Measurements from ENCODE around the gene ECD. TPM values are rescaled to one million over a fixed set of nuclear protein-coding genes. Genes with fewer than 3 reads are reported as not detected.
A peak's percentile ranks its signal among the peaks of the same experiment; 100 is the strongest.

ECD gene
- total and polyA plus RNA-seq, 10 of the 15 experiments (the other 5 are each of a cell fraction or from before 2014, with no cell fraction given), result 27.3 to 61.6 (median 44.0) TPM

DNA sequence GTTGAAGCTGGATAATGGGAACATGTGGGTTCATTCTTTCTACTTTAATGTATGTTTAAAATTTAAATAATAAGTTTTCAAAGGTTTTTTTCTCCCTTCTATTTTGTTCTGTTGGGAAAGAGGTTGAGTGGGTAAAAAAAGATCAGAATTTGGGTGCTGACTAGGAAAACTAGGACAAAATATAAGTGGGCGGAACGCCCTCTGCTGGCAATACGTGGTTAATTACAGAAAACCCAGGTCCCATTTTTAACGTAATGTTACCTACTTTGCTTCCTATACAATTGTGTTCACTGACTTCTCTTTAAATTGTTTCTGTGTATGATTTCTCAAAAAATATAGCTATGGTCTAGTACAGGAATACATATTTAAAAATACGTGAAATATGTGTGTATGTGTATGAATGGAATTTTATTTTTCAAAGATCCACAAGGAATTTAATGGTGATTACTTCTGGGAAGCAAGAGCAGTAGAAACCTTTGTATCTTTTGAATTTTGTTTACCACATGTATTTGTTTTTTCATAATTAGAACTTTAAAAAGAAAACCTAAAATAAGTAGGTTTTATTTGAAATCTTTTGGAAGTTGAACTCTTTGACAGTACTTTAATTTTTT, 8.7 kb downstream of the ECD start (continued):
- TF ChIP-seq, protein P1, sequence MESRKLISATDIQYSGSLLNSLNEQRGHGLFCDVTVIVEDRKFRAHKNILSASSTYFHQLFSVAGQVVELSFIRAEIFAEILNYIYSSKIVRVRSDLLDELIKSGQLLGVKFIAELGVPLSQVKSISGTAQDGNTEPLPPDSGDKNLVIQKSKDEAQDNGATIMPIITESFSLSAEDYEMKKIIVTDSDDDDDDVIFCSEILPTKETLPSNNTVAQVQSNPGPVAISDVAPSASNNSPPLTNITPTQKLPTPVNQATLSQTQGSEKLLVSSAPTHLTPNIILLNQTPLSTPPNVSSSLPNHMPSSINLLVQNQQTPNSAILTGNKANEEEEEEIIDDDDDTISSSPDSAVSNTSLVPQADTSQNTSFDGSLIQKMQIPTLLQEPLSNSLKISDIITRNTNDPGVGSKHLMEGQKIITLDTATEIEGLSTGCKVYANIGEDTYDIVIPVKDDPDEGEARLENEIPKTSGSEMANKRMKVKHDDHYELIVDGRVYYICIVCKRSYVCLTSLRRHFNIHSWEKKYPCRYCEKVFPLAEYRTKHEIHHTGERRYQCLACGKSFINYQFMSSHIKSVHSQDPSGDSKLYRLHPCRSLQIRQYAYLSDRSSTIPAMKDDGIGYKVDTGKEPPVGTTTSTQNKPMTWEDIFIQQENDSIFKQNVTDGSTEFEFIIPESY (IDR thresholded peaks at IDR 0.05), result no peak
- TF ChIP-seq ESRRA (IDR thresholded peaks at IDR 0.05; ENCODE audit: low read length), result no peak

DNA sequence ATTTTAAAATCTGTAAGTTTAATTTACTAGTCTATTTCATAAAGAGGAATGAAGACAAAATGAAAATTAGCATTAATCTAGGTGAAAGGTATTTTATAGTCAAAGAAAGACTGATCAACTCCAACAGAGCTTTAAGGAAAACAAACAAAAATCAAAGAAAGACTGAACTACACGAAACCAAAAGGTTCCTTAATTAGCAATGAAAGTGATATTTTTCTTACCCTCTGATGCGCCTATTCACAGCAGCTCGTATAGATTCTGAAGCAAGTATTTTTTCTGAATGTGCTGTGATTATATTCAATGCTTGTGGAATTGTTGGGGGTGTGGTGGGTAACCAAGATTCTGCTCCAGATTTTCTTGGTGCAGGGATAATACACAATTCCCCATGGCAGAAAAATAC, 11.8 kb downstream of the ECD start:
- FAIRE-seq (no peak), DNase-seq (ENCODE audit: low read depth, low spot score) (no peak), ATAC-seq (no peak)
- H3K4me1 ChIP-seq (ENCODE audit: control insufficient read depth, insufficient read depth, low read length), result no peaks in the 10 kb centered on the region
- no peaks in the 10 kb centered on the region; the same call in 2 of the 3 replicates for H3K9me3 ChIP-seq (replicated peaks; ENCODE audit: control insufficient read depth, insufficient read depth, low read length)
- CTCF ChIA-PET, result interaction anchor here (0.6 to 5.3 kb wide), 3 partner anchors 60 to 101 kb away, joined by 3 to 110 read pairs (median 4); partner anchors contain the start of gene P4HA1
- TF ChIP-seq MEF2A (IDR thresholded peaks at IDR 0.05; ENCODE audit: insufficient read depth, low read depth, low read length), result 0 out of 2 replicates have a peak, but pooled peaks have one; percentile 51
- TF ChIP-seq HDAC2 (IDR thresholded peaks at IDR 0.05), result no peak
- no peak for TF ChIP-seq RAD51 (IDR thresholded peaks at IDR 0.05)
- TF ChIP-seq, protein P2, sequence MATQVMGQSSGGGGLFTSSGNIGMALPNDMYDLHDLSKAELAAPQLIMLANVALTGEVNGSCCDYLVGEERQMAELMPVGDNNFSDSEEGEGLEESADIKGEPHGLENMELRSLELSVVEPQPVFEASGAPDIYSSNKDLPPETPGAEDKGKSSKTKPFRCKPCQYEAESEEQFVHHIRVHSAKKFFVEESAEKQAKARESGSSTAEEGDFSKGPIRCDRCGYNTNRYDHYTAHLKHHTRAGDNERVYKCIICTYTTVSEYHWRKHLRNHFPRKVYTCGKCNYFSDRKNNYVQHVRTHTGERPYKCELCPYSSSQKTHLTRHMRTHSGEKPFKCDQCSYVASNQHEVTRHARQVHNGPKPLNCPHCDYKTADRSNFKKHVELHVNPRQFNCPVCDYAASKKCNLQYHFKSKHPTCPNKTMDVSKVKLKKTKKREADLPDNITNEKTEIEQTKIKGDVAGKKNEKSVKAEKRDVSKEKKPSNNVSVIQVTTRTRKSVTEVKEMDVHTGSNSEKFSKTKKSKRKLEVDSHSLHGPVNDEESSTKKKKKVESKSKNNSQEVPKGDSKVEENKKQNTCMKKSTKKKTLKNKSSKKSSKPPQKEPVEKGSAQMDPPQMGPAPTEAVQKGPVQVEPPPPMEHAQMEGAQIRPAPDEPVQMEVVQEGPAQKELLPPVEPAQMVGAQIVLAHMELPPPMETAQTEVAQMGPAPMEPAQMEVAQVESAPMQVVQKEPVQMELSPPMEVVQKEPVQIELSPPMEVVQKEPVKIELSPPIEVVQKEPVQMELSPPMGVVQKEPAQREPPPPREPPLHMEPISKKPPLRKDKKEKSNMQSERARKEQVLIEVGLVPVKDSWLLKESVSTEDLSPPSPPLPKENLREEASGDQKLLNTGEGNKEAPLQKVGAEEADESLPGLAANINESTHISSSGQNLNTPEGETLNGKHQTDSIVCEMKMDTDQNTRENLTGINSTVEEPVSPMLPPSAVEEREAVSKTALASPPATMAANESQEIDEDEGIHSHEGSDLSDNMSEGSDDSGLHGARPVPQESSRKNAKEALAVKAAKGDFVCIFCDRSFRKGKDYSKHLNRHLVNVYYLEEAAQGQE (IDR thresholded peaks at IDR 0.05; ENCODE audit: low read depth, low read length), result no peak
- 0% methylated on average over 3 of the region's 3 CpGs for WGBS (ENCODE audit: insufficient coverage, insufficient replicate concordance, low lambda C conversion rate, missing lambda C conversion rate)
- intact Hi-C loops (cut with micrococcal nuclease; ENCODE audit: unreplicated experiment) (no loop called here), in situ Hi-C loops (cut with MboI) (no loop called here)
- no peaks in the 10 kb centered on the region for H3K27me3 ChIP-seq (replicated peaks in 1 of 2; ENCODE audit: control insufficient read depth in 2 of 2, insufficient read depth in 2 of 2, low read length in 1 of 2)
- SMC1A ChIA-PET (ENCODE audit: uncharacterized antibody, unreplicated experiment), result interaction anchor here (0.7 to 1.2 kb wide), 4 partner anchors 21 to 57 kb away, joined by 3 to 4 read pairs (median 4); no protein-coding TSS in a partner anchor
- H3K4me3 ChIP-seq, result no peak overlapping the region
- no TSS peak for BruUV-seq (replicated peaks)
- RAD21 ChIA-PET (ENCODE audit: unreplicated experiment), result no interaction called here
- H3K9ac ChIP-seq (ENCODE audit: control insufficient read depth, insufficient read depth, low read length), result no peak overlapping the region
- no peaks in the 10 kb centered on the region for H4K20me1 ChIP-seq (ENCODE audit: control insufficient read depth, insufficient read depth)
- H3K4me2 ChIP-seq (ENCODE audit: control insufficient read depth, insufficient read depth), result peak overlapping the region; percentile 11
- POLR2A ChIA-PET, result interaction anchor here (0.6 to 1.1 kb wide), 2 partner anchors 7 to 59 kb away, joined by 3 read pairs; partner anchors contain the start of gene P4HA1
- no peak overlapping the region for H2AFZ ChIP-seq (ENCODE audit: control insufficient read depth, low read depth, low read length)
- no peak overlapping the region; the same call in 1 of the 2 replicates for H3K27ac ChIP-seq (ENCODE audit: control insufficient read depth, insufficient read depth)
- peaks cover 11% of the 10 kb centered on the region for H3K79me2 ChIP-seq (ENCODE audit: control insufficient read depth, insufficient read depth, low read length)
- peaks cover 0 to 24% of the 10 kb centered on the region in 2 experiments; a peak in 3 of 4 replicates for H3K36me3 ChIP-seq (ENCODE audit: control insufficient read depth in 2 of 2, insufficient read depth in 2 of 2, low read length in 1 of 2)
